AG09319 (cell line): ENCODE data around the gene ATP11A.

Experiments used
- DNase-seq: peaks from one replicate; pipeline ENCODE4 v3.0.0-alpha.2; 2010; ENCODE audit warnings: low read depth; ENCODE audit errors: extremely low read depth
- TF ChIP-seq, protein P1 (sequence below): IDR thresholded peaks from 2 replicates; pipeline ENCODE4 v1.5.1; 2011; ENCODE audit warnings: low read depth, mild to moderate bottlenecking, inconsistent platforms, low read length, moderate library complexity

ATP11A gene

GRCh38 chr13:112720251-112720650 lies 30.4 kb downstream of the ATP11A start:
- TF ChIP-seq, protein P1, sequence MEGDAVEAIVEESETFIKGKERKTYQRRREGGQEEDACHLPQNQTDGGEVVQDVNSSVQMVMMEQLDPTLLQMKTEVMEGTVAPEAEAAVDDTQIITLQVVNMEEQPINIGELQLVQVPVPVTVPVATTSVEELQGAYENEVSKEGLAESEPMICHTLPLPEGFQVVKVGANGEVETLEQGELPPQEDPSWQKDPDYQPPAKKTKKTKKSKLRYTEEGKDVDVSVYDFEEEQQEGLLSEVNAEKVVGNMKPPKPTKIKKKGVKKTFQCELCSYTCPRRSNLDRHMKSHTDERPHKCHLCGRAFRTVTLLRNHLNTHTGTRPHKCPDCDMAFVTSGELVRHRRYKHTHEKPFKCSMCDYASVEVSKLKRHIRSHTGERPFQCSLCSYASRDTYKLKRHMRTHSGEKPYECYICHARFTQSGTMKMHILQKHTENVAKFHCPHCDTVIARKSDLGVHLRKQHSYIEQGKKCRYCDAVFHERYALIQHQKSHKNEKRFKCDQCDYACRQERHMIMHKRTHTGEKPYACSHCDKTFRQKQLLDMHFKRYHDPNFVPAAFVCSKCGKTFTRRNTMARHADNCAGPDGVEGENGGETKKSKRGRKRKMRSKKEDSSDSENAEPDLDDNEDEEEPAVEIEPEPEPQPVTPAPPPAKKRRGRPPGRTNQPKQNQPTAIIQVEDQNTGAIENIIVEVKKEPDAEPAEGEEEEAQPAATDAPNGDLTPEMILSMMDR, result no peak
- DNase-seq, result no peak

- no peak for DNase-seq
- TF ChIP-seq, protein P1, result no peak
Measured at GRCh38 chr13:112720814-112721197, 31.0 kb downstream of the ATP11A start.

DNA sequence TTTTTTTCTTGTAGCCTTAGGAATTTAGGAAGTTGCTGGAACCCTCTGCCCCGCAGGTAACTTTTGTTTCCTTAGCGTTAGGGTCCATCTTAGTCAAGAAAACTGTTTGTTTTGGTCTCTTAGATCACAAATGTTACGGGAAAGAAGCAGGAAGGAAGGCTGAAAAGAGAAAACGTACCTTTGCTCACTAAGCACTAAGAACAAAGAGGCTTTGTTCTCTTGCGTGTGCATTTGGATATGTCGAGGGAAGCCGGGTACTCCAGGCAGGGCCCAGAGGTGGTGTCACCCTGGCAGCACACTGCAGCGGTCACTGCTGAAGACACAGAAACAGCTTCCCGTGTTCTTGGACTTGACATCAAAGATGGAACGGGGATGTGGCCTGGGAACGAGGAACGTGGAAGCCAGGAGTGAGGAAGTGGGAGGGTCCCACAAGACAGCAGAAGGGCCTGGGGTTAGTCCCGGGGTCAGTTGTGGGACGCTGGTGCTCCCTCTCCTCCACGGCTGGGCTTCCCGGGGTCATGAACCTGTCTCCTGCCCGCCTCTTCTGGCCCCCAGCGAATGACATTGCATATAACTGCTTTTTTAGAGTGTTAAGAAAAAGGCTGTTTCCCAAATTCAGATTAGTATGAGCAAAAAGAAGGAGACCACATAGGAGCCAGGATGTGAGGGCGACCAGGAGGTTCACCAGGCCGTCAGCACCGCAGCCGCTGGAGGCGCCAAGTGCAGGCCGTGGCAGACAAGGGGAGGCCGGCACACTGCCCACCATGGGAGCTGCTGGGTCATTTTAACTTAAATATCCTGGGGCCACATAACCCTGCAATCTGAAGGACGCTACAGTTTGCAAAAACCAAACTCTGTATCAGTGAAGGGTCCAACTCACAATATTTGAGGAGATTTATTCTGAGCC lies 31.6 kb downstream of the ATP11A start:
- TF ChIP-seq, protein P1, result no peak

GRCh38 chr13:112722433-112723263 lies 32.8 kb downstream of the ATP11A start:
- TF ChIP-seq, protein P1, result no peak
- DNase-seq, result no peak

More for the DNA sequence above, 31.6 kb downstream of the ATP11A start:
- DNase-seq, result no peak

- TF ChIP-seq, protein P1, result no peak
Measured at GRCh38 chr13:112723771-112724170, 33.9 kb downstream of the ATP11A start.

GRCh38 chr13:112724788-112725345 lies 35.0 kb downstream of the ATP11A start:
- no peak for DNase-seq
- TF ChIP-seq, protein P1, result no peak

More at GRCh38 chr13:112723771-112724170, 33.9 kb downstream of the ATP11A start:
- no peak for DNase-seq
